Ascending aorta (tissue), 2 donors: ENCODE results near the gene A4GALT. TPM values are rescaled to one million over a fixed set of nuclear protein-coding genes. Genes with fewer than 3 reads are reported as not detected.
"Not testable (repeated sequence)": the region's sequence is repeated elsewhere in the genome, so short reads cannot be mapped to it uniquely, and the experiment has no call there.

Experiments
- DNase-seq, 2 donors: peaks; one replicate each; pipeline ENCODE4 v3.0.0-alpha.2; 2019; ENCODE audit warnings: low spot score in 2 of 2
- H3K27ac ChIP-seq, 2 donors: fragments of 200-600 bp; sonication (generic); one replicate each; pipeline ENCODE4 v1.5.1; 2016 to 2017; ENCODE audit warnings: mild to moderate bottlenecking in 1 of 2
- H3K27me3 ChIP-seq: fragments of 200-600 bp; sonication (generic); one replicate; pipeline ENCODE4 v1.5.1; 2017
- H3K36me3 ChIP-seq, 2 donors: fragments of 200-600 bp; sonication (generic); one replicate each; pipeline ENCODE4 v1.5.1; 2016
- H3K4me1 ChIP-seq, 2 donors: fragments of 200-600 bp; sonication (generic); one replicate each; pipeline ENCODE4 v1.5.1; 2016 to 2017; ENCODE audit warnings: mild to moderate bottlenecking in 1 of 2
- H3K4me3 ChIP-seq, 2 donors: fragments of 200-600 bp; sonication (generic); one replicate each; pipeline ENCODE4 v1.5.1; 2016 to 2017; ENCODE audit warnings: mild to moderate bottlenecking in 1 of 2
- H3K9me3 ChIP-seq, 2 donors: fragments of 200-600 bp; sonication (generic); one replicate each; pipeline ENCODE4 v1.5.1; 2016
- intact Hi-C: fragments of 100-400 bp; cut with DNase I; formaldehyde crosslinking; loops from one replicate; pipeline ENCODE4 v1.15.1; 2023
- total RNA-seq: library from RNA; depleted of rRNA; stranded (reverse); fragments of >200 nt; gene quantifications from one replicate; pipeline ENCODE4 v1.1.0, GENCODE V29; 2016
- TF ChIP-seq, protein P1 (sequence below), 3 experiments: fragments of 200-600 bp in 2 of 3; fragments of 450-650 bp in 1 of 3; sonication (generic) in 2 of 3; IDR thresholded peaks; one replicate each; pipeline ENCODE4 v1.5.1; 2016 to 2019; ENCODE audit warnings: antibody characterized with exemption in 3 of 3, mild to moderate bottlenecking in 1 of 3, moderate library complexity in 1 of 3

A4GALT gene
- total RNA-seq, 1 donor from 2014 or later = 85.1 TPM

DNA sequence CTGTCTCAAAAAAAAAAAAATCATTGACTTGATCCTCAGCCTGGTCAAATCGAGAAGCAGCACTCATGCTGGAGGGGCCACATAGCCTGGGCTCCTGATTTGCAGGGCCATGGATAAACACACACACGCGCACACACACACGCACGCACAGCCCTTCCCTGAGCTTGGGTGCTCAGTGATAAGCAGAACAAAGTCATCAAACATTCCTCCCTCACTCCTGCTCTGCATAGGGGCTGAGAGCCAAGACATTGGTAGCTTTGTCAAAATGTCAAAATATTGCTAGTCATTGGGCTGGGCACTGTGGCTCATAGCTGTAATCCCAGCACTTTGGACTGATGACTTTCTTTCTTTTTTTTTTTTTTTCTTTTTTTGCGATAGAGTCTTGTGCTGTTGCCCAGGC, 34.0 kb upstream of the A4GALT start:
- Histone ChIP-seq H3K27me3 (no peaks in the 10 kb centered on the region), H3K9me3 (no peaks in the 10 kb centered on the region), H3K4me3 (no peak overlapping the region), H3K27ac (peak overlapping the region; percentile 3 to 36), H3K4me1 (peaks cover 0 to 5% of the 10 kb centered on the region in 2 donors), H3K36me3 (no peaks in the 10 kb centered on the region)
- TF ChIP-seq, protein P1, sequence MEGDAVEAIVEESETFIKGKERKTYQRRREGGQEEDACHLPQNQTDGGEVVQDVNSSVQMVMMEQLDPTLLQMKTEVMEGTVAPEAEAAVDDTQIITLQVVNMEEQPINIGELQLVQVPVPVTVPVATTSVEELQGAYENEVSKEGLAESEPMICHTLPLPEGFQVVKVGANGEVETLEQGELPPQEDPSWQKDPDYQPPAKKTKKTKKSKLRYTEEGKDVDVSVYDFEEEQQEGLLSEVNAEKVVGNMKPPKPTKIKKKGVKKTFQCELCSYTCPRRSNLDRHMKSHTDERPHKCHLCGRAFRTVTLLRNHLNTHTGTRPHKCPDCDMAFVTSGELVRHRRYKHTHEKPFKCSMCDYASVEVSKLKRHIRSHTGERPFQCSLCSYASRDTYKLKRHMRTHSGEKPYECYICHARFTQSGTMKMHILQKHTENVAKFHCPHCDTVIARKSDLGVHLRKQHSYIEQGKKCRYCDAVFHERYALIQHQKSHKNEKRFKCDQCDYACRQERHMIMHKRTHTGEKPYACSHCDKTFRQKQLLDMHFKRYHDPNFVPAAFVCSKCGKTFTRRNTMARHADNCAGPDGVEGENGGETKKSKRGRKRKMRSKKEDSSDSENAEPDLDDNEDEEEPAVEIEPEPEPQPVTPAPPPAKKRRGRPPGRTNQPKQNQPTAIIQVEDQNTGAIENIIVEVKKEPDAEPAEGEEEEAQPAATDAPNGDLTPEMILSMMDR (IDR thresholded peaks at IDR 0.05) = no peak
- DNase-seq = no peak
- intact Hi-C loops = no loop called here

DNA sequence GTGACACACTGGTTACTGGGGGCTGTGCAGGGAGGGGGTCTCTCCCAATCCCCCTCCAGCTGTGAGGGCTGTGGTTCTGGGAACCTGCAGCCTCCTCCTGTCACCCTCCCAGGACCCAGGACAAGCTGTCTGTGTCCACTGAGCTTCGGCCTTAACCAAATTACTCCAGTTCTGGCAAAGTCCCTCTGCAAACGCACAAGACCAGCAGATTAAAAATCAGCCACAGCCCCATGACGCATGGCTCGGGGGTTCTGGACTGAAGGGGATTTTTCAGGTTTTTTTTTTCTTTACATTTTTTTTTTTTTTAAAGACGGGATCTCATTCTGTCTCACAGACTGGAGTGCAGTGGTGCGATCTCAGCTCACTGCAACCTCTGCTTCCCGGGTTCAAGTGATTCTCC, 32.2 kb upstream of the A4GALT start:
- peak overlapping the region in 1 of 2 donors; percentile 49 for H3K27ac ChIP-seq
- intact Hi-C loops = no loop called here
- no peaks in the 10 kb centered on the region for H3K36me3 ChIP-seq
- H3K9me3 ChIP-seq = no peaks in the 10 kb centered on the region
- no peaks in the 10 kb centered on the region for H3K27me3 ChIP-seq
- TF ChIP-seq, protein P1 (IDR thresholded peaks at IDR 0.05) = no peak
- peaks cover 0 to 5% of the 10 kb centered on the region in 2 donors for H3K4me1 ChIP-seq
- no peak overlapping the region for H3K4me3 ChIP-seq
- no peak for DNase-seq

DNA sequence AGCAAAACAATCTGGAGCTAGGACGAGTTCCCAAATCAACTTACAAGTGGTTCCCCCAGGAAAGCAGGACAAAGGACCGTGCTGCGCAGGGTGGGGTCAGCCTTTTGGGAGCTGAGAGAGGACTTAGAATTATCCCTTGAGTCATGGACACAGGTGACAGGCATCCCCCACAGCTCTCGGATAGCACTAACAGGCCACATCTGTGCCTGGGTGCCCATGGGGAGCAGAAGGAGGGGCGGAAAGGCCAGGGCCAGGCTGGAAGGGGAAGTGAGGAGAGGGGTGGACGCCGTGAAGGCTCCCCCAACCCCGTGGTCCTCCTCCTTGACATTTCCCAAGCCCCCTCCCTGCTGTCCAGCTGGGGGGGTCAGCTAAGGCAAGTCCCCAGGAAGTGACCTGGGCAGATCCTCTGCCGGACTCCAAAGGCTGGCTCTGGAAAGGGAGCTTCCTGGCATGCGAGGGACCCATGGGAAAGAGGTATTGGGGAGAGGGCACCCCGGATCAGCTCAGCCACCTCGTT, 31.6 kb upstream of the A4GALT start:
- Histone ChIP-seq H3K9me3 (no peaks in the 10 kb centered on the region), H3K27me3 (no peaks in the 10 kb centered on the region), H3K36me3 (no peaks in the 10 kb centered on the region), H3K4me1 (peaks cover 0 to 5% of the 10 kb centered on the region in 2 donors), H3K27ac (peak overlapping the region; percentile 26 to 49), H3K4me3 (no peak overlapping the region)
- no peak for DNase-seq
- TF ChIP-seq, protein P1 (IDR thresholded peaks at IDR 0.05) = no peak
- intact Hi-C loops = no loop called here

DNA sequence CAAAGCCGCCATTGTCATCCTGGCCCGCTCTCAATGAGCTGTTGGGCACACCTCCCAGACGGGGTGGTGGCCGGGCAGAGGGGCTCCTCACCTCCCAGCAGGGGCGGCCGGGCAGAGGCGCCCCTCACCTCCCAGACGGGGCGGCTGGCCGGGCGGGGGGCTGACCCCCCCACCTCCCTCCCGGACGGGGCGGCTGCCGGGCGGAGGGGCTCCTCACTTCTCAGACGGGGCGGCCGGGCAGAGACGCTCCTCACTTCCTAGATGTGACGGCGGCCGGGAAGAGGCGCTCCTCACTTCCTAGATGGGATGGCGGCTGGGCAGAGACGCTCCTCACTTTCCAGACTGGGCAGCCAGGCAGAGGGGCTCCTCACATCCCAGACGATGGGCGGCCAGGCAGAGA, 29.8 kb upstream of the A4GALT start:
- intact Hi-C loops, H3K27me3 ChIP-seq, H3K27ac ChIP-seq, H3K4me3 ChIP-seq, H3K9me3 ChIP-seq, DNase-seq, H3K4me1 ChIP-seq, H3K36me3 ChIP-seq: not testable (repeated sequence)

DNA sequence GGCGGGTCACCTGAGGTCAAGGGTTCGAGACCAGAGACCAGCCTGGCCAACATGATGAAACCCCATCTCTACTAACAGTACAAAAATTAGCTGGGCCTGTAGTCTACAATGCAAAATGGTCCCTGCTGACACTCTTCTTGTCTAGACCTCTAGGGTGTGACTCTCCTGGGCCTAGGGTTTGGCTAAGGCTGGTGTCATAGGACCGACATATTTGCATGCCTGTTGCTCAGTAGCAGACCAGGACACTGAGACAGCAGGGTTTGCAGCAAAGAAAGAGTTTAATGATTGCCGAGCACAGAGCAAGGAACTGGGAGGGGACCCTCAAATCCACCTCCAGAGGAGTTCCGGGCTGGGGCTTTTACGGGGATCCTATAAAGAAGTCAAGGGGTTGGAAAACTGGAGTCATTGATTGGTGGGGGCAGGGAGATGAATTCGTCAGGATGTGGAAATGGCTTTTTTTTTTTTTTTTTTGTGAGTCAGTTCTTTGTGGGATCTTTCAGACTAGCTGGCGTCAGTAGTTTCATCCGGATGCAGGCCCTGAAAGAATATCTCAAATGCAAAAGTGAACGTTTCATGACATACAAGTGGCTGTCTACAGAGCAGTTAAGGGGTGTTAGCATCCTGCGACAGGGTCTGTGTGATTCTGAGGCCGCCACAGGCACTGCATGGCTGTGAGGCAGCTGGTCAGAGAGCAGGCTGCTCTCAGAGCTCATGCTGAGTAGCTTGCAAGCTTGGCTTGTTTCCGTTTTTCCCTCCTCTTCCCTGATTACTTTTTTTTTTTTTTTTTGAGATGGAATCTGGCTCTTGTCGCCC, 27.2 kb upstream of the A4GALT start:
- Histone ChIP-seq H3K27me3 (no peaks in the 10 kb centered on the region), H3K36me3 (no peaks in the 10 kb centered on the region), H3K4me3 (no peak overlapping the region), H3K27ac (peak overlapping the region; percentile 53 to 55), H3K4me1 (peaks cover 4 to 14% of the 10 kb centered on the region in 2 donors), H3K9me3 (no peaks in the 10 kb centered on the region)
- intact Hi-C loops = no loop called here
- DNase-seq = no peak
- TF ChIP-seq, protein P1 (IDR thresholded peaks at IDR 0.05) = no peak

DNA sequence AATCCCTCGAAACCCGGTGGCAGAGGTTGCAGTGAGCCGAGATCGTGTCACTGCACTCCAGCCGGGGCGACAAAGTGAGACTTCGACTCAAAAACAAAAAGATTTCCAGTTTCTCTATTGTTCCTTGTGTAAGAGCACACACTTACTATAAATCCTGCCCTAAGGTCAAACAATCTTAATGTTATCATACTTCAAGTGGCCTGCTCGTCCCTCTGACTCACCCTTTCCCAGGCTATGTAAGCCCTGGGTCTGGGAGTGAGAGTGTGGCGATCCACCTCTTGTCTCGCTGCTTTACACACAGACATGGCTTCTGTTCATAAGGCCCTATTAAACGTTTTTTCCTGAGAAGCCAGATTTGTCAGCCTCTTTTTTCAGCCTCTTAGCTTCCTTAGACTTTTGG, 24.4 kb upstream of the A4GALT start:
- Histone ChIP-seq H3K4me1 (peaks cover 4 to 14% of the 10 kb centered on the region in 2 donors), H3K9me3 (no peaks in the 10 kb centered on the region), H3K36me3 (no peaks in the 10 kb centered on the region), H3K27me3 (no peaks in the 10 kb centered on the region), H3K4me3 (no peak overlapping the region), H3K27ac (no peak overlapping the region)
- intact Hi-C loops = loop anchor here (2.0 kb wide), 1 partner anchor 46 kb away; no protein-coding TSS in a partner anchor
- TF ChIP-seq, protein P1 (IDR thresholded peaks at IDR 0.05) = no peak
- no peak for DNase-seq
